Astrocyte (in vitro differentiated cells and primary cell): Measurements from ENCODE around the gene CDON. TPM values are rescaled to one million over a fixed set of nuclear protein-coding genes. Genes with fewer than 3 reads are reported as not detected.

ENCODE experiments used
- DNase-seq: peaks from one replicate; pipeline ENCODE4 v3.0.0-alpha.2; 2010; ENCODE audit warnings: low read depth
- FAIRE-seq: peaks from 2 replicates; lab custom pipeline; 2011; peaks lifted over from hg19 to GRCh38; lab: Jason Lieb, UNC
- H2AFZ ChIP-seq: 2 replicates; pipeline ENCODE4 v1.6.0; 2012; ENCODE audit warnings: low read depth, low read length, inconsistent platforms
- H3K27ac ChIP-seq: 2 replicates; pipeline ENCODE4 v1.5.1; 2011; ENCODE audit warnings: low read depth, low read length, inconsistent platforms
- H3K27me3 ChIP-seq: 2 replicates; pipeline ENCODE4 v1.6.0; 2011; ENCODE audit warnings: low read length, inconsistent platforms; ENCODE audit not compliant: insufficient read depth
- H3K36me3 ChIP-seq: 2 replicates; pipeline ENCODE4 v1.5.1; 2011; ENCODE audit warnings: low read length, inconsistent platforms; ENCODE audit not compliant: insufficient read depth
- H3K4me1 ChIP-seq: 2 replicates; pipeline ENCODE4 v1.5.1; 2011; ENCODE audit warnings: low read length, inconsistent platforms; ENCODE audit not compliant: insufficient read depth
- H3K4me2 ChIP-seq: 2 replicates; pipeline ENCODE4 v1.6.0; 2012; ENCODE audit warnings: low read length, inconsistent platforms
- H3K4me3 ChIP-seq: 2 replicates; pipeline ENCODE4 v1.5.1; 2011; ENCODE audit warnings: low read depth, mild to moderate bottlenecking, low read length, inconsistent platforms; ENCODE audit not compliant: insufficient read depth
- H3K79me2 ChIP-seq: 2 replicates; pipeline ENCODE4 v1.6.0; 2012; ENCODE audit warnings: mild to moderate bottlenecking, low read length, inconsistent platforms; ENCODE audit not compliant: insufficient read depth
- H3K9ac ChIP-seq: 2 replicates; pipeline ENCODE4 v1.6.0; 2012; ENCODE audit warnings: mild to moderate bottlenecking, low read length, inconsistent platforms
- H3K9me3 ChIP-seq: 2 replicates; pipeline ENCODE4 v1.5.1; 2012; ENCODE audit warnings: low read depth, mild to moderate bottlenecking, low read length, inconsistent platforms; ENCODE audit not compliant: insufficient read depth
- H4K20me1 ChIP-seq: 2 replicates; pipeline ENCODE4 v1.6.0; 2012; ENCODE audit warnings: low read length, inconsistent platforms; ENCODE audit not compliant: insufficient read depth
- H3K27ac Mint-ChIP-seq: one replicate; pipeline ENCODE4 v1.8.0; 2021; ENCODE audit warnings: mild to moderate bottlenecking, mixed read lengths; ENCODE audit not compliant: unreplicated experiment
- H3K27me3 Mint-ChIP-seq: one replicate; pipeline ENCODE4 v1.8.0; 2021; ENCODE audit warnings: low read depth, mixed read lengths; ENCODE audit not compliant: unreplicated experiment
- H3K36me3 Mint-ChIP-seq: one replicate; pipeline ENCODE4 v1.8.0; 2021; ENCODE audit warnings: low read depth, mixed read lengths; ENCODE audit not compliant: unreplicated experiment
- H3K4me1 Mint-ChIP-seq: one replicate; pipeline ENCODE4 v1.8.0; 2021; ENCODE audit warnings: low read depth, mixed read lengths; ENCODE audit not compliant: unreplicated experiment
- H3K4me3 Mint-ChIP-seq: one replicate; pipeline ENCODE4 v1.8.0; 2021; ENCODE audit warnings: mild to moderate bottlenecking, moderate library complexity, mixed read lengths; ENCODE audit not compliant: unreplicated experiment
- H3K9me3 Mint-ChIP-seq: one replicate; pipeline ENCODE4 v1.8.0; 2021; ENCODE audit warnings: mild to moderate bottlenecking, mixed read lengths; ENCODE audit not compliant: unreplicated experiment
- CTCF ChIP-seq: IDR thresholded peaks from 2 replicates; pipeline ENCODE4 v1.5.1; 2011; ENCODE audit warnings: low read depth, mild to moderate bottlenecking, inconsistent platforms, low read length, moderate library complexity; ENCODE audit not compliant: insufficient read depth
- EZH2 ChIP-seq: IDR thresholded peaks from 2 replicates; pipeline ENCODE4 v1.6.1; 2012; ENCODE audit warnings: mild to moderate bottlenecking, low read length, inconsistent platforms; ENCODE audit not compliant: insufficient read depth
- total RNA-seq: library from RNA; stranded (reverse); gene quantifications from 2 replicates; pipeline ENCODE4 v1.2.1, GENCODE V29; 2021

Gene CDON
- total RNA-seq, 1 donor from 2014 or later: 15.5 TPM

GRCh38 chr11:125978181-125978716 lies 84.4 kb downstream of the CDON start:
- Histone ChIP-seq H3K27me3 (no peaks in the 10 kb centered on the region), H4K20me1 (no peaks in the 10 kb centered on the region), H2AFZ (no peak overlapping the region), H3K4me1 (no peaks in the 10 kb centered on the region), H3K36me3 (no peaks in the 10 kb centered on the region), H3K9ac (no peak overlapping the region), H3K9me3 (no peaks in the 10 kb centered on the region), H3K79me2 (no peaks in the 10 kb centered on the region), H3K4me2 (no peak overlapping the region), H3K27ac (no peak overlapping the region), H3K4me3 (no peak overlapping the region)
- TF ChIP-seq CTCF (no peak), EZH2 (no peak)
- Mint-ChIP-seq H3K9me3 (no peaks in the 10 kb centered on the region), H3K27ac (no peak overlapping the region), H3K36me3 (peaks cover 3% of the 10 kb centered on the region), H3K4me1 (peaks cover 9% of the 10 kb centered on the region), H3K27me3 (no peaks in the 10 kb centered on the region), H3K4me3 (no peak overlapping the region)
- no peak for FAIRE-seq
- DNase-seq: no peak

- Mint-ChIP-seq H3K27ac (no peak overlapping the region), H3K36me3 (peaks cover 1% of the 10 kb centered on the region), H3K4me3 (no peak overlapping the region), H3K9me3 (no peaks in the 10 kb centered on the region), H3K27me3 (no peaks in the 10 kb centered on the region), H3K4me1 (peaks cover 6% of the 10 kb centered on the region)
- Histone ChIP-seq H2AFZ (no peak overlapping the region), H3K4me3 (no peak overlapping the region), H3K79me2 (no peaks in the 10 kb centered on the region), H3K4me1 (no peaks in the 10 kb centered on the region), H3K9ac (no peak overlapping the region), H4K20me1 (no peaks in the 10 kb centered on the region), H3K9me3 (no peaks in the 10 kb centered on the region), H3K36me3 (no peaks in the 10 kb centered on the region), H3K27ac (no peak overlapping the region), H3K27me3 (no peaks in the 10 kb centered on the region), H3K4me2 (no peak overlapping the region)
- DNase-seq (no peak), FAIRE-seq (no peak)
- TF ChIP-seq EZH2 (no peak), CTCF (no peak)
Measured at GRCh38 chr11:125977333-125977732, 85.3 kb downstream of the CDON start.

GRCh38 chr11:125976156-125976555 lies 86.5 kb downstream of the CDON start:
- no peaks in the 10 kb centered on the region for H3K27me3 Mint-ChIP-seq
- H3K4me2 ChIP-seq: no peak overlapping the region
- peaks cover under 1% of the 10 kb centered on the region for H3K36me3 Mint-ChIP-seq
- no peaks in the 10 kb centered on the region for H3K9me3 ChIP-seq
- H3K4me1 ChIP-seq: no peaks in the 10 kb centered on the region
- no peak for TF ChIP-seq EZH2
- no peak for TF ChIP-seq CTCF
- no peaks in the 10 kb centered on the region for H4K20me1 ChIP-seq
- H2AFZ ChIP-seq: no peak overlapping the region
- no peak overlapping the region for H3K9ac ChIP-seq
- H3K4me3 ChIP-seq: no peak overlapping the region
- no peak overlapping the region for H3K27ac Mint-ChIP-seq
- no peak overlapping the region for H3K27ac ChIP-seq
- FAIRE-seq (no peak), DNase-seq (no peak)
- H3K4me3 Mint-ChIP-seq: no peak overlapping the region
- peaks cover 6% of the 10 kb centered on the region for H3K4me1 Mint-ChIP-seq
- no peaks in the 10 kb centered on the region for H3K27me3 ChIP-seq
- H3K9me3 Mint-ChIP-seq: no peaks in the 10 kb centered on the region
- no peaks in the 10 kb centered on the region for H3K36me3 ChIP-seq
- no peaks in the 10 kb centered on the region for H3K79me2 ChIP-seq
